Stimulated activated CD4-positive, alpha-beta T cell treated with anti-CD3 and anti-CD28 coated beads, TNF-alpha, amount 100 ng/mL, for 4 hours (primary cell): ENCODE measurements around the gene PKN1.
"Not testable (repeated sequence)": the region's sequence is repeated elsewhere in the genome, so short reads cannot be mapped to it uniquely, and the experiment has no call there.

Experiments used
- DNase-seq, 3 experiments: peaks; one replicate each; pipeline ENCODE4 v3.0.0-alpha.2; 2020; ENCODE audit warnings: low read depth in 3 of 3

PKN1 gene

GRCh38 chr19:14482172-14482941 lies 49.3 kb downstream of the PKN1 start:
- DNase-seq = no peak

GRCh38 chr19:14487370-14488125 lies 54.4 kb downstream of the PKN1 start:
- no peak for DNase-seq

- no peak for DNase-seq
These were observed 59.7 kb downstream of the PKN1 start for GRCh38 chr19:14492756-14493337.

GRCh38 chr19:14494411-14494810 lies 61.3 kb downstream of the PKN1 start:
- DNase-seq = no peak

- DNase-seq = no peak
These were observed 62.0 kb downstream of the PKN1 start for GRCh38 chr19:14494910-14495671.

- no peak for DNase-seq
These were observed 62.5 kb downstream of the PKN1 start for GRCh38 chr19:14495672-14496028.

- DNase-seq = peak; percentile 70 to 74 (median 72)
These were observed 63.1 kb downstream of the PKN1 start, which contains the start of gene GIPC1 for GRCh38 chr19:14496029-14496833. TSS of gene GIPC1 (minus strand) at chr19:14496127. CDS start at chr19:14482976, 13,151 bp downstream.

- no peak for DNase-seq
These were observed 63.7 kb downstream of the PKN1 start for GRCh38 chr19:14496834-14497227.

GRCh38 chr19:14497228-14497921 lies 64.3 kb downstream of the PKN1 start:
- DNase-seq = no peak

- DNase-seq = no peak
These were observed 69.4 kb downstream of the PKN1 start for GRCh38 chr19:14502334-14503092.

- DNase-seq = no peak
These were observed 70.2 kb downstream of the PKN1 start for GRCh38 chr19:14503285-14503684.

GRCh38 chr19:14504575-14504974 lies 71.5 kb downstream of the PKN1 start:
- not testable (repeated sequence) for DNase-seq

- DNase-seq = peak in 2 of 3 experiments; percentile 42 to 46
These were observed 72.6 kb downstream of the PKN1 start for GRCh38 chr19:14505488-14506239.

GRCh38 chr19:14507704-14508542 lies 74.8 kb downstream of the PKN1 start:
- DNase-seq = no peak

GRCh38 chr19:14510311-14511228 lies 77.5 kb downstream of the PKN1 start:
- no peak for DNase-seq

- no peak for DNase-seq
These were observed 78.1 kb downstream of the PKN1 start for GRCh38 chr19:14511229-14511593.

- no peak for DNase-seq
These were observed 79.4 kb downstream of the PKN1 start for GRCh38 chr19:14512406-14512961.
